ENCODE results near the gene MRGPRG. TPM values are rescaled to one million over a fixed set of nuclear protein-coding genes. Genes with fewer than 3 reads are reported as not detected.

MRGPRG gene
- polyA plus RNA-seq, 1 donor (not counting 4 experiments of a cell fraction or from before 2014, with no cell fraction given), result not detected

GRCh38 chr11:3200388-3201111, 18.1 kb downstream of the MRGPRG start:
- H2AFZ ChIP-seq (ENCODE audit: control insufficient read depth, low read length), result no peak overlapping the region
- H3K4me3 ChIP-seq (ENCODE audit: control insufficient read depth in 2 of 3, extremely low read depth in 1 of 3, insufficient read depth in 2 of 3, low read depth in 1 of 3, low read length in 3 of 3), result no peak overlapping the region
- TF ChIP-seq CTCF (optimal IDR thresholded peaks at IDR 0.05 in 1 of 3, IDR thresholded peaks at IDR 0.05 in 1 of 3, conservative IDR thresholded peaks at IDR 0.05 in 1 of 3; ENCODE audit: extremely low read depth in 1 of 3, insufficient read depth in 2 of 3, low read length in 3 of 3), result no peak
- TF ChIP-seq EZH2 (IDR thresholded peaks at IDR 0.05; ENCODE audit: low read length), result no peak
- H3K9ac ChIP-seq (ENCODE audit: control insufficient read depth, extremely low read depth, insufficient read depth, low read length), result no peak overlapping the region
- H3K27ac ChIP-seq (ENCODE audit: control insufficient read depth, insufficient read depth, low read length), result no peak overlapping the region
- H3K4me1 ChIP-seq (ENCODE audit: control insufficient read depth, extremely low read depth, insufficient read depth, low read length), result no peaks in the 10 kb centered on the region
- H4K20me1 ChIP-seq (ENCODE audit: control insufficient read depth, extremely low read depth, insufficient read depth, low read length), result no peaks in the 10 kb centered on the region
- DNase-seq (ENCODE audit: low read depth, low spot score), result no peak
- no peaks in the 10 kb centered on the region for H3K79me2 ChIP-seq (ENCODE audit: control insufficient read depth, insufficient read depth, low read length)
- no peaks in the 10 kb centered on the region for H3K9me1 ChIP-seq (ENCODE audit: control insufficient read depth, extremely low read depth, insufficient read depth, low read length)
- no peaks in the 10 kb centered on the region for H3K36me3 ChIP-seq (ENCODE audit: control insufficient read depth in 2 of 2, extremely low read depth in 1 of 2, insufficient read depth in 2 of 2, low read length in 2 of 2)
- no peak overlapping the region for H3K4me2 ChIP-seq (ENCODE audit: control insufficient read depth, extremely low read depth, insufficient read depth, low read depth, low read length)
- FAIRE-seq, result no peak
- H3K9me3 ChIP-seq (ENCODE audit: control insufficient read depth, low read depth, low read length), result no peaks in the 10 kb centered on the region
- H3K27me3 ChIP-seq (ENCODE audit: control insufficient read depth, extremely low read depth, insufficient read depth, low read length), result peaks cover 51% of the 10 kb centered on the region
- dilution Hi-C loops (cut with MboI; ENCODE audit: extremely low pct_ligation_motif_present, low sequenced_read_pairs), result no loop called here

- H3K27me3 ChIP-seq (ENCODE audit: control insufficient read depth, extremely low read depth, insufficient read depth, low read length), result peaks cover 45% of the 10 kb centered on the region
- no peak overlapping the region for H3K4me3 ChIP-seq (ENCODE audit: control insufficient read depth in 2 of 3, extremely low read depth in 1 of 3, insufficient read depth in 2 of 3, low read depth in 1 of 3, low read length in 3 of 3)
- H3K9me3 ChIP-seq (ENCODE audit: control insufficient read depth, low read depth, low read length), result no peaks in the 10 kb centered on the region
- H3K4me2 ChIP-seq (ENCODE audit: control insufficient read depth, extremely low read depth, insufficient read depth, low read depth, low read length), result no peak overlapping the region
- TF ChIP-seq CTCF (optimal IDR thresholded peaks at IDR 0.05 in 1 of 3, IDR thresholded peaks at IDR 0.05 in 1 of 3, conservative IDR thresholded peaks at IDR 0.05 in 1 of 3; ENCODE audit: extremely low read depth in 1 of 3, insufficient read depth in 2 of 3, low read length in 3 of 3), result no peak
- no peak for DNase-seq (ENCODE audit: low read depth, low spot score)
- no peak for FAIRE-seq
- no peak overlapping the region for H3K27ac ChIP-seq (ENCODE audit: control insufficient read depth, insufficient read depth, low read length)
- H3K36me3 ChIP-seq (ENCODE audit: control insufficient read depth in 2 of 2, extremely low read depth in 1 of 2, insufficient read depth in 2 of 2, low read length in 2 of 2), result no peaks in the 10 kb centered on the region
- dilution Hi-C loops (cut with MboI; ENCODE audit: extremely low pct_ligation_motif_present, low sequenced_read_pairs), result no loop called here
- no peaks in the 10 kb centered on the region for H3K4me1 ChIP-seq (ENCODE audit: control insufficient read depth, extremely low read depth, insufficient read depth, low read length)
- no peaks in the 10 kb centered on the region for H3K9me1 ChIP-seq (ENCODE audit: control insufficient read depth, extremely low read depth, insufficient read depth, low read length)
- H3K79me2 ChIP-seq (ENCODE audit: control insufficient read depth, insufficient read depth, low read length), result no peaks in the 10 kb centered on the region
- no peaks in the 10 kb centered on the region for H4K20me1 ChIP-seq (ENCODE audit: control insufficient read depth, extremely low read depth, insufficient read depth, low read length)
- H2AFZ ChIP-seq (ENCODE audit: control insufficient read depth, low read length), result no peak overlapping the region
- no peak overlapping the region for H3K9ac ChIP-seq (ENCODE audit: control insufficient read depth, extremely low read depth, insufficient read depth, low read length)
Measured at GRCh38 chr11:3199537-3200295, 18.9 kb downstream of the MRGPRG start.

All from keratinocyte (primary cell).